H1 (cell line): ENCODE data around the gene SARS2. TPM values are rescaled to one million over a fixed set of nuclear protein-coding genes. Genes with fewer than 3 reads are reported as not detected.

ENCODE experiments used
- HDAC6 ChIP-seq: IDR thresholded peaks from one replicate; pipeline ENCODE4 v1.7.1; 2012; ENCODE audit warnings: low read depth, mild to moderate bottlenecking, inconsistent platforms, low read length, moderate library complexity
- POLR2A ChIP-seq, 2 experiments: IDR thresholded peaks; 1 replicate in 1 of 2; 2 replicates in 1 of 2; pipeline ENCODE4 v1.6.1; 2011; ENCODE audit warnings: low read depth in 2 of 2, low read length in 2 of 2, mild to moderate bottlenecking in 2 of 2; ENCODE audit errors: control extremely low read depth in 1 of 2
- RBBP5 ChIP-seq: IDR thresholded peaks from 2 replicates; pipeline ENCODE4 v1.7.1; 2012; ENCODE audit warnings: low read depth, mild to moderate bottlenecking, inconsistent platforms, low read length, moderate library complexity, borderline replicate concordance
- SIX5 ChIP-seq: IDR thresholded peaks from 2 replicates; pipeline ENCODE4 v1.6.1; 2011; ENCODE audit warnings: mild to moderate bottlenecking, low read depth, low read length
- YY1 ChIP-seq: IDR thresholded peaks from 2 replicates; pipeline ENCODE4 v1.6.1; 2011; ENCODE audit warnings: low read depth, mild to moderate bottlenecking, low read length
- polyA plus RNA-seq, 7 experiments: library from polyadenylated mRNA; depleted of rRNA in 3 of 7; stranded (reverse) in 5 of 7; unstranded in 2 of 7; fragments of >200 nt in 5 of 7; fragments of 200-250 nt in 2 of 7; gene quantifications; 1 replicate in 5 of 7; 2 replicates in 1 of 7; 4 replicates in 1 of 7; pipeline versions ENCODE4 v1.2.1 to v1.2.3, GENCODE V29; 2011 to 2013; ENCODE audit warnings: missing spikeins in 2 of 7, mixed read lengths in 2 of 7
- total RNA-seq: library from RNA; stranded (reverse); fragmentation: NEBNext Ultra II Directional; extraction: Animal tissue kit (Norgen Biotek cat#: 25700); gene quantifications from 2 replicates; pipeline ENCODE4 v1.2.1, GENCODE V29; 2021

Gene SARS2
- total and polyA plus RNA-seq, 2 of the 8 experiments (the other 6 are each of a cell fraction or from before 2014, with no cell fraction given), result 68.0 to 102 TPM

- TF ChIP-seq RBBP5 (no peak), SIX5 (no peak), POLR2A (IDR thresholded peaks at IDR 0.05; ENCODE audit: control extremely low read depth in 1 of 2, low read depth in 2 of 2, low read length in 2 of 2) (no peak), HDAC6 (no peak), YY1 (no peak)
Observed at GRCh38 chr19:38867171-38867780, 63.3 kb downstream of the SARS2 start (continued).

Other genes starting within 250 kb of the SARS2 start
- gene CAPN12, start 186.3 kb downstream of the SARS2 start, total RNA-seq, result 7.9 and 8.8 TPM in 2 replicates
- gene CAPN12, start 186.3 kb downstream of the SARS2 start, polyA plus RNA-seq (2011; rRNA removed), result 20.0 and 25.9 TPM in 2 replicates
- gene LGALS7, start 157.2 kb downstream of the SARS2 start, total RNA-seq, result not detected in 2 replicates
- gene LGALS7, start 157.2 kb downstream of the SARS2 start, polyA plus RNA-seq (2011; rRNA removed), result 0.32 and 1.2 TPM in 2 replicates
- gene LGALS7B, start 141.6 kb downstream of the SARS2 start, total RNA-seq, result not detected in 2 replicates
- gene LGALS7B, start 141.6 kb downstream of the SARS2 start, polyA plus RNA-seq (2011; rRNA removed), result 3.6 and 6.2 TPM in 2 replicates
- gene LGALS4, start 117.8 kb downstream of the SARS2 start, total RNA-seq, result 0.37 and 0.54 TPM in 2 replicates
- 0.32 and 0.71 TPM in 2 replicates for gene LGALS4, start 117.8 kb downstream of the SARS2 start, polyA plus RNA-seq (2011; rRNA removed)
- 101 and 103 TPM in 2 replicates for gene ECH1, start 99.0 kb downstream of the SARS2 start, total RNA-seq
- gene ECH1, start 99.0 kb downstream of the SARS2 start, polyA plus RNA-seq (2011; rRNA removed), result 147 and 173 TPM in 2 replicates
- gene HNRNPL, start 80.8 kb downstream of the SARS2 start, total RNA-seq, result 711 and 779 TPM in 2 replicates
- gene HNRNPL, start 80.8 kb downstream of the SARS2 start, polyA plus RNA-seq (2011; rRNA removed), result 403 and 404 TPM in 2 replicates
- 11.9 and 14.2 TPM in 2 replicates for gene RINL, start 52.5 kb downstream of the SARS2 start, total RNA-seq
- gene RINL, start 52.5 kb downstream of the SARS2 start, polyA plus RNA-seq (2011; rRNA removed), result 11.1 and 13.1 TPM in 2 replicates
- 6.1 and 6.5 TPM in 2 replicates for gene SIRT2, start 31.1 kb downstream of the SARS2 start, total RNA-seq
- gene SIRT2, start 31.1 kb downstream of the SARS2 start, polyA plus RNA-seq (2011; rRNA removed), result 10.0 and 11.8 TPM in 2 replicates
- gene NFKBIB, start 30.8 kb downstream of the SARS2 start, total RNA-seq, result 36.3 and 37.3 TPM in 2 replicates
- 44.1 and 62.3 TPM in 2 replicates for gene NFKBIB, start 30.8 kb downstream of the SARS2 start, polyA plus RNA-seq (2011; rRNA removed)
- 0.56 and 0.73 TPM in 2 replicates for gene CCER2, start 18.6 kb downstream of the SARS2 start, total RNA-seq
- gene CCER2, start 18.6 kb downstream of the SARS2 start, polyA plus RNA-seq (2011; rRNA removed), result 0.32 and 0.71 TPM in 2 replicates
- gene MRPS12, start 181 bp upstream of the SARS2 start, total RNA-seq, result 79.0 and 87.6 TPM in 2 replicates
- 175 and 190 TPM in 2 replicates for gene MRPS12, start 181 bp upstream of the SARS2 start, polyA plus RNA-seq (2011; rRNA removed)
- 14.5 and 15.3 TPM in 2 replicates for gene FBXO17, start 45.0 kb upstream of the SARS2 start, total RNA-seq
- 11.7 and 19.9 TPM in 2 replicates for gene FBXO17, start 45.0 kb upstream of the SARS2 start, polyA plus RNA-seq (2011; rRNA removed)
- gene FBXO27, start 101.8 kb upstream of the SARS2 start, total RNA-seq, result 18.8 and 25.5 TPM in 2 replicates
- gene FBXO27, start 101.8 kb upstream of the SARS2 start, polyA plus RNA-seq (2011; rRNA removed), result 10.9 and 16.8 TPM in 2 replicates
- gene ACP7, start 153.6 kb upstream of the SARS2 start, total RNA-seq, result 0.50 and 0.98 TPM in 2 replicates
- 0.27 and 0.58 TPM in 2 replicates for gene ACP7, start 153.6 kb upstream of the SARS2 start, polyA plus RNA-seq (2011; rRNA removed)
- 64.4 and 67.6 TPM in 2 replicates for gene PAK4, start 195.0 kb upstream of the SARS2 start, total RNA-seq
- 50.7 and 107 TPM in 2 replicates for gene PAK4, start 195.0 kb upstream of the SARS2 start, polyA plus RNA-seq (2011; rRNA removed)